NCI-H2196 treated with DMSO at 0.1 percent for 48 hours (cell line): ENCODE measurements around the gene HBZ.
"Not testable (repeated sequence)": the region's sequence is repeated elsewhere in the genome, so short reads cannot be mapped to it uniquely, and the experiment has no call there.

Source experiments
- DNase-seq: peaks from one replicate; lab custom pipeline; 2025; ENCODE audit not compliant: unreplicated experiment; lab: John Stamatoyannopoulos, UW

Gene HBZ

DNA sequence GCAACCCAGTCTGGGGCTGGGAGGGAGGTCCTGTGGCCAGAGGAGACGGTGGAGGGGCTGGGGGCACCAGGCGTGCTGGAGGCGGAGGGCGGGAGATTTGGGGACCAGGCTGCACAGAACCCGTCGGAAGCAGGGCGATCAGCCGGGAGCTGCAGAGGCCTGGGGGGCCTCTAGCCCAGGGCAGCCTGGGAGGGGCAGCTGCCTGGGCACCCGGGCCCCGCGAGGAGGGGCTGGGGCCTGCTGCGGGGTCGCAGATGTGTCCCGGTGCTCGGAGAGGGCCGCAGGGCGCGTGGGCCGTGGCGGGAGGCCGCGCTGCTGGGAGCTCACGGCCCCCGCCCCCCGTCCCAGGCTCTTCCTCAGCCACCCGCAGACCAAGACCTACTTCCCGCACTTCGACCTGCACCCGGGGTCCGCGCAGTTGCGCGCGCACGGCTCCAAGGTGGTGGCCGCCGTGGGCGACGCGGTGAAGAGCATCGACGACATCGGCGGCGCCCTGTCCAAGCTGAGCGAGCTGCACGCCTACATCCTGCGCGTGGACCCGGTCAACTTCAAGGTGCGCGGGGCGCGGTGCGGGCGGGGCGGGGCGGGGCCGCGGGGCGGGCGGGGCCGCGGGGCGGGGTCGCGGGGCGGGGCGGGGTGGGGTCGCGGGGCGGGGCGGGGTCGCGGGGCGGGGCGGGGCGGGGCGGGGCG is 11.8 kb downstream of the HBZ start:
- DNase-seq, result not testable (repeated sequence)

DNA sequence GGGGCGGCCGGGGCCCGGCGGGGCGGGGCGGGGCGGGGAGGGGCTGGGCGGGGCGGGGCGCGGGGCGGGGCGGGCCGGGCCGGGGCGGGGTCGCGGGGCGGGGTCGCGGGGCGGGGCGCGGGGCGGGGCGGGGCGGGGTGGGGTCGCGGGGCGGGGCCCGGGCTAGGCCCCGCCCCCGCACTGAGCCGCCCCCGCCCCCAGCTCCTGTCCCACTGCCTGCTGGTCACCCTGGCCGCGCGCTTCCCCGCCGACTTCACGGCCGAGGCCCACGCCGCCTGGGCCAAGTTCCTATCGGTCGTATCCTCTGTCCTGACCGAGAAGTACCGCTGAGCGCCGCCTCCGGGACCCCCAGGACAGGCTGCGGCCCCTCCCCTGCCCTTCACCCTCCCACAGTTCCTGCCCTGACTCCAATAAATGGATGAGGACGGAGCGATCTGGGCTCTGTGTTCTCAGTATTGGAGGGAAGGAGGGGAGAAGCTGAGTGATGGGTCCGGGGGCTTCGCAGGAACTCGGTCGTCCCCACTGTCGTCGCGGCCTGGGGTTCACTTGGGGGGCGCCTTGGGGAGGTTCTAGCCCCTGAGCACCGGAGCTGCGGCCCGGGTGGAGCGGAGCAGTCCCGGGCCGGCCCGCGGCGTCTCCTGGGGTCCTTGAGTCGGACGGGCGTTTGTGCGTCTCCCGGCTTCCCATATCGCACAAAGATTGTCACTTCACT is 12.5 kb downstream of the HBZ start:
- no peak for DNase-seq

DNA sequence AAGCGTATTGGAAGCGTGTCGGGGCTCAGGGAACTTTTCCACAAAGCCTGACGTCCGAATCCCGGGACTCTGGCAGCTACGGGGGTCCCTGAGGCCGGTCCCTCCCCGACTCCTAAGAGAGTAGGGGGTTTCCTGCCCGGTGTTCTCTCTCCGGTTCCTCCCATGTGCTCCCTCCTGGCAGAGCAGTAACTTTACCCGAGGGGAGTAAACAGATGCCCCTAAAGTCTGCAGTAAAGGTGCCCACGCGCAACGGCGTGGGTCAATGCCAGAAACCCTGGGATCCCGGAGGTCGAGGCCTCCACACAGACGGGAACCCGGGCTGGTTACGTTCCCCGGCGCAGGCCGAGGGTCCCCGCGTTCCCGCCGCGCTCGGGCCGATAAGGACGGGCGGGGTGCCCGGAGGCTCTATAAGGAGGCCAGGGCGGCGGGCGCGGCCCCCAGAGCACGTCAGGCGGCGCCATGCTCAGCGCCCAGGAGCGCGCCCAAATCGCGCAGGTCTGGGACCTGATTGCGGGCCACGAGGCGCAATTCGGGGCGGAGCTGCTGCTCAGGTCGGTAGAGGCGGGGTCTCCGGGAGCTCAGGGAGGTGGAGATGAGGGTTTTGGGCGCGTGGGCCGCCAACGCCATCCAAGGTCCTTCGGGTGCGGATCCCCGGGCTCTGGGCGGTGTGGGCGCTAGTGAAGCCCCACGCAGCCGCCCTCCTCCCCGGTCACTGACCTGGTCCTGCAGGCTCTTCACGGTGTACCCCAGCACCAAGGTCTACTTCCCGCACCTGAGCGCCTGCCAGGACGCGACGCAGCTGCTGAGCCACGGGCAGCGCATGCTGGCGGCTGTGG is 13.3 kb downstream of the HBZ start, which contains the start of gene HBM:
Gene HBM (plus strand): TSS at position 440 of the 836 bp plus-strand sequence. CDS start 20 bp downstream, at position 460.
- DNase-seq, result no peak

GRCh38 chr16:166375-167121 is 14.1 kb downstream of the HBZ start:
- no peak for DNase-seq

GRCh38 chr16:167122-167690 is 14.8 kb downstream of the HBZ start:
- no peak for DNase-seq

GRCh38 chr16:168424-168823 is 16.0 kb downstream of the HBZ start:
- DNase-seq, result no peak

DNA sequence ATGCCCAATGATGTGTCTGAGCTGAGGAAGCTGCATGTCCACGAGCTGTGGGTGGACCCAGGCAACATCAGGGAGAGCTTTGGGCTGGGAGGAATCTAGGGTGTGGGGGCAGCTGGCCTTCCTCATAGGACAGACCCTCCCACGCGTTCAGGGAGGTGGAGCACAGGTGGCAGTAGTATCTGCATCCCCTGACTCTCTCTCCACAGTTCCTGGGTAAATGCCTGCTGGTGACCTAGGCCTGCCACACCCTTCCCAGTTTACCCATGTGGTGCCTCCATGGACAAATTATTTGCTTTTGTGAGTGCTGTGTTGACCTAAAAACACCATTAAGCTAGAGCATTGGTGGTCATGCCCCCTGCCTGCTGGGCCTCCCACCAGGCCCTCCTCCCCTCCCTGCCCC is 16.6 kb downstream of the HBZ start:
- DNase-seq, result no peak

GRCh38 chr16:170088-170507 is 17.7 kb downstream of the HBZ start:
- DNase-seq, result not testable (repeated sequence)

- no peak for DNase-seq
These were observed 18.3 kb downstream of the HBZ start for GRCh38 chr16:170788-171187.

GRCh38 chr16:172374-172941 is 20.0 kb downstream of the HBZ start, which contains the start of gene HBA2:
HBA2 (plus strand) TSS chr16:172876; CDS start chr16:172913, 37 bp downstream.
- not testable (repeated sequence) for DNase-seq

DNA sequence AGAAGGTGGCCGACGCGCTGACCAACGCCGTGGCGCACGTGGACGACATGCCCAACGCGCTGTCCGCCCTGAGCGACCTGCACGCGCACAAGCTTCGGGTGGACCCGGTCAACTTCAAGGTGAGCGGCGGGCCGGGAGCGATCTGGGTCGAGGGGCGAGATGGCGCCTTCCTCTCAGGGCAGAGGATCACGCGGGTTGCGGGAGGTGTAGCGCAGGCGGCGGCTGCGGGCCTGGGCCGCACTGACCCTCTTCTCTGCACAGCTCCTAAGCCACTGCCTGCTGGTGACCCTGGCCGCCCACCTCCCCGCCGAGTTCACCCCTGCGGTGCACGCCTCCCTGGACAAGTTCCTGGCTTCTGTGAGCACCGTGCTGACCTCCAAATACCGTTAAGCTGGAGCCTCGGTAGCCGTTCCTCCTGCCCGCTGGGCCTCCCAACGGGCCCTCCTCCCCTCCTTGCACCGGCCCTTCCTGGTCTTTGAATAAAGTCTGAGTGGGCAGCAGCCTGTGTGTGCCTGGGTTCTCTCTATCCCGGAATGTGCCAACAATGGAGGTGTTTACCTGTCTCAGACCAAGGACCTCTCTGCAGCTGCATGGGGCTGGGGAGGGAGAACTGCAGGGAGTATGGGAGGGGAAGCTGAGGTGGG is 20.9 kb downstream of the HBZ start:
- not testable (repeated sequence) for DNase-seq

DNA sequence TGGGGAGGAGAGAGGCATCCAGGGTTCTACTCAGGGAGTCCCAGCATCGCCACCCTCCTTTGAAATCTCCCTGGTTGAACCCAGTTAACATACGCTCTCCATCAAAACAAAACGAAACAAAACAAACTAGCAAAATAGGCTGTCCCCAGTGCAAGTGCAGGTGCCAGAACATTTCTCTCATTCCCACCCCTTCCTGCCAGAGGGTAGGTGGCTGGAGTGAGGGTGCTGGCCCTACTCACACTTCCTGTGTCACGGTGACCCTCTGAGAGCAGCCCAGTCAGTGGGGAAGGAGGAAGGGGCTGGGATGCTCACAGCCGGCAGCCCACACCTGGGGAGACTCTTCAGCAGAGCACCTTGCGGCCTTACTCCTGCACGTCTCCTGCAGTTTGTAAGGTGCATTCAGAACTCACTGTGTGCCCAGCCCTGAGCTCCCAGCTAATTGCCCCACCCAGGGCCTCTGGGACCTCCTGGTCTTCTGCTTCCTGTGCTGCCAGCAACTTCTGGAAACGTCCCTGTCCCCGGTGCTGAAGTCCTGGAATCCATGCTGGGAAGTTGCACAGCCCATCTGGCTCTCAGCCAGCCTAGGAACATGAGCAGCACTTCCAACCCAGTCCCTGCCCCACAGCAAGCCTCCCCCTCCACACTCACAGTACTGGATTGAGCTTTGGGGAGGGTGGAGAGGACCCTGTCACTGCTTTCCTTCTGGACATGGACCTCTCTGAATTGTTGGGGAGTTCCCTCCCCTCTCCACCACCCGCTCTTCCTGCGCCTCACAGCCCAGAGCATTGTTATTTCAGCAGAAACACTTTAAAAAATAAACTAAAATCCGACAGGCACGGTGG is 21.7 kb downstream of the HBZ start:
- DNase-seq, result not testable (repeated sequence)

GRCh38 chr16:175011-175949 is 22.8 kb downstream of the HBZ start:
- no peak for DNase-seq

- not testable (repeated sequence) for DNase-seq
These were observed 23.6 kb downstream of the HBZ start for GRCh38 chr16:176006-176405.

- not testable (repeated sequence) for DNase-seq
These were observed 24.3 kb downstream of the HBZ start, which contains the start of gene HBA1 for GRCh38 chr16:176477-177382. HBA1 (plus strand) TSS chr16:176680; CDS start chr16:176717, 37 bp downstream.

GRCh38 chr16:177394-177822 is 25.0 kb downstream of the HBZ start:
- DNase-seq, result peak; percentile 100
